ENCODE measurements around the gene HS6ST2. TPM values are rescaled to one million over a fixed set of nuclear protein-coding genes. Genes with fewer than 3 reads are reported as not detected.

Gene HS6ST2
- total RNA-seq, 4 donors from 2014 or later = 0.77 to 9.7 (median 1.9) TPM

GRCh38 chrX:132778917-132779316 is 179.5 kb downstream of the HS6ST2 start:
- TF ChIP-seq CTCF (IDR thresholded peaks at IDR 0.05) (no peak), POLR2A (IDR thresholded peaks at IDR 0.05) (no peak)
- no peak for DNase-seq
- no peaks in the 10 kb centered on the region for H3K27me3 ChIP-seq
- intact Hi-C loops (cut with DNase I; ENCODE audit: low total_unique reads) = no loop called here
- H3K4me3 ChIP-seq = no peak overlapping the region
- no peak overlapping the region for H3K27ac ChIP-seq
- H3K4me1 ChIP-seq = no peaks in the 10 kb centered on the region
- no peaks in the 10 kb centered on the region for H3K36me3 ChIP-seq
- no peaks in the 10 kb centered on the region for H3K9me3 ChIP-seq

- H3K4me1 ChIP-seq = no peaks in the 10 kb centered on the region
- TF ChIP-seq POLR2A (IDR thresholded peaks at IDR 0.05) = no peak
- TF ChIP-seq CTCF (IDR thresholded peaks at IDR 0.05) = no peak
- H3K4me3 ChIP-seq = no peak overlapping the region
- H3K36me3 ChIP-seq = no peaks in the 10 kb centered on the region
- intact Hi-C loops (cut with DNase I; ENCODE audit: low total_unique reads) = no loop called here
- DNase-seq = no peak
- no peaks in the 10 kb centered on the region for H3K27me3 ChIP-seq
- no peaks in the 10 kb centered on the region for H3K9me3 ChIP-seq
- H3K27ac ChIP-seq = no peak overlapping the region
Measured at GRCh38 chrX:132776486-132777210, 181.8 kb downstream of the HS6ST2 start.

GRCh38 chrX:132775263-132775823 is 183.1 kb downstream of the HS6ST2 start:
- intact Hi-C loops (cut with DNase I; ENCODE audit: low total_unique reads) = no loop called here
- no peak for TF ChIP-seq CTCF (IDR thresholded peaks at IDR 0.05)
- TF ChIP-seq POLR2A (IDR thresholded peaks at IDR 0.05) = no peak
- H3K27ac ChIP-seq = no peak overlapping the region
- H3K9me3 ChIP-seq = no peaks in the 10 kb centered on the region
- DNase-seq = no peak
- no peak overlapping the region for H3K4me3 ChIP-seq
- H3K4me1 ChIP-seq = no peaks in the 10 kb centered on the region
- no peaks in the 10 kb centered on the region for H3K36me3 ChIP-seq
- H3K27me3 ChIP-seq = no peaks in the 10 kb centered on the region

GRCh38 chrX:132774010-132774714 is 184.3 kb downstream of the HS6ST2 start:
- no peaks in the 10 kb centered on the region for H3K27me3 ChIP-seq
- no peak overlapping the region for H3K27ac ChIP-seq
- no peak for TF ChIP-seq POLR2A (IDR thresholded peaks at IDR 0.05)
- TF ChIP-seq CTCF (IDR thresholded peaks at IDR 0.05) = no peak
- no peak for DNase-seq
- H3K4me3 ChIP-seq = no peak overlapping the region
- no peaks in the 10 kb centered on the region for H3K36me3 ChIP-seq
- H3K4me1 ChIP-seq = no peaks in the 10 kb centered on the region
- no peaks in the 10 kb centered on the region for H3K9me3 ChIP-seq
- intact Hi-C loops (cut with DNase I; ENCODE audit: low total_unique reads) = no loop called here

GRCh38 chrX:132769609-132770008 is 188.8 kb downstream of the HS6ST2 start:
- intact Hi-C loops (cut with DNase I; ENCODE audit: low total_unique reads) = no loop called here
- no peaks in the 10 kb centered on the region for H3K4me1 ChIP-seq
- H3K4me3 ChIP-seq = no peak overlapping the region
- DNase-seq = no peak
- no peaks in the 10 kb centered on the region for H3K27me3 ChIP-seq
- no peaks in the 10 kb centered on the region for H3K36me3 ChIP-seq
- H3K9me3 ChIP-seq = no peaks in the 10 kb centered on the region
- TF ChIP-seq POLR2A (IDR thresholded peaks at IDR 0.05) = no peak
- no peak for TF ChIP-seq CTCF (IDR thresholded peaks at IDR 0.05)
- no peak overlapping the region for H3K27ac ChIP-seq
